Peyer's patch (tissue), 4 donors: ENCODE measurements around the gene CLBA1.

ENCODE experiments used
- CTCF ChIP-seq, 6 experiments: fragments of 450-650 bp in 4 of 6; fragments of 200-600 bp in 2 of 6; sonication (generic) in 1 of 6; IDR thresholded peaks; one replicate each; pipeline ENCODE4 v1.5.1; 2017 to 2019; ENCODE audit warnings: antibody characterized with exemption in 6 of 6, mild to moderate bottlenecking in 3 of 6, moderate library complexity in 1 of 6
- POLR2A ChIP-seq, 2 donors: fragments of 450-650 bp; IDR thresholded peaks; one replicate each; pipeline ENCODE4 v1.5.1; 2017; ENCODE audit warnings: antibody characterized with exemption in 2 of 2, mild to moderate bottlenecking in 2 of 2, moderate library complexity in 2 of 2

DNA sequence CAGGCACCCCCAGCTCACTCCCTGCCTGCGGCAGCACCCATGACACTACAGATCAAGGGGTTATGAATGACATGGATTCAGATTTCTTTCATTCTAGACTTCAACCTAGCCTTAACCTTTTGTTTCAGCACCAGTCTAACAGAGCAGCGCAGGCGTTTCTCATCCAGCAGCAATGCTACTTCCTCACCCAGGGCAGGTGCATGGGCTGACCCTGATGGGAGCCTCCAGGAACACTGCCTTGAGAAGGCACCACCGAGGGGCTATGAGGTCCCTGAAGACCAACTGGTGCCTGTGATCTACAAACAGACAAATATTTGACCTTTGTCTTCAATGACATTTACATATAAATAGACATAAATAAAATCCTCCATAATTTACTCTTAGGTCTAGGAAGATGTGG is 24.5 kb downstream of the CLBA1 start:
- TF ChIP-seq CTCF (IDR thresholded peaks at IDR 0.05) (no peak), POLR2A (IDR thresholded peaks at IDR 0.05) (no peak)
